GM18499 (cell line): Measurements from ENCODE around the gene VAMP1.
"Not testable (repeated sequence)": the region's sequence is repeated elsewhere in the genome, so short reads cannot be mapped to it uniquely, and the experiment has no call there.

Source experiments
- ATAC-seq: cut with Tn5 transposase; IDR thresholded peaks from one replicate; pipeline ENCODE4 v1.9.1; 2021; ENCODE audit warnings: moderate number of reproducible peaks; ENCODE audit not compliant: insufficient read depth, unreplicated experiment

The VAMP1 gene

GRCh38 chr12:6427796-6428195, 42.7 kb downstream of the VAMP1 start:
- ATAC-seq: not testable (repeated sequence)

GRCh38 chr12:6426882-6427671, 43.4 kb downstream of the VAMP1 start:
- peak; percentile 36 for ATAC-seq

- ATAC-seq: no peak
These were observed 44.6 kb downstream of the VAMP1 start for GRCh38 chr12:6425590-6426531.

GRCh38 chr12:6424866-6425265, 45.6 kb downstream of the VAMP1 start:
- no peak for ATAC-seq

- no peak for ATAC-seq
These were observed 46.5 kb downstream of the VAMP1 start for GRCh38 chr12:6424008-6424347.

GRCh38 chr12:6423267-6424007, 47.0 kb downstream of the VAMP1 start:
- no peak for ATAC-seq

GRCh38 chr12:6420364-6420763, 50.1 kb downstream of the VAMP1 start:
- no peak for ATAC-seq

- ATAC-seq: no peak
These were observed 51.7 kb downstream of the VAMP1 start for GRCh38 chr12:6418796-6419195.

- ATAC-seq: no peak
These were observed 53.9 kb downstream of the VAMP1 start for GRCh38 chr12:6416596-6416995.
